ENCODE measurements around the gene TCEAL7.
"Not testable (repeated sequence)": the region's sequence is repeated elsewhere in the genome, so short reads cannot be mapped to it uniquely, and the experiment has no call there.

TCEAL7 gene, protein sequence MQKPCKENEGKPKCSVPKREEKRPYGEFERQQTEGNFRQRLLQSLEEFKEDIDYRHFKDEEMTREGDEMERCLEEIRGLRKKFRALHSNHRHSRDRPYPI

DNA sequence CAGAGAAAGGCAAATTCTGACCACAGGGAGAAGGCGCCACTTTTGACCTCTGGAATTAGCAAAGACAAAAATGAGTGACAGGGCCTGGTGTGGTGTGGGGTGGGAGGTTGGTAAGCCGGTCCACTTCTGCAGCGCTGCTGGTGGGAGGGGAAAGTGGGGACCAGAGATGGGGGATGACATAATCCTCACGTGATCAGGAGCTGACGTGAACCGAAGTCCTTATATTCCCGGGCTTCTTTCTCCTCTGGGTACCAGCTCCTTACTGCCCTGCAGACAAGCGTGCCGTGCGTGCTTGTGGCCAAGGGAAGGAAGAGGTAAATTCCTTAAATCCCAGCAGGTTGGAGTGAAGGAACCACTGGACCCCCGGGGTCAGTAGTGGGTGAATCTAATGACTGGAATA, at the start of gene TCEAL7:
Gene TCEAL7, plus strand, starts transcription at position 249 of the 400 bp plus-strand sequence. CDS start 1,165 bp downstream, outside the sequence.
- in situ Hi-C loops (cut with HindIII; ENCODE audit: low sequenced_read_pairs): no loop called here

DNA sequence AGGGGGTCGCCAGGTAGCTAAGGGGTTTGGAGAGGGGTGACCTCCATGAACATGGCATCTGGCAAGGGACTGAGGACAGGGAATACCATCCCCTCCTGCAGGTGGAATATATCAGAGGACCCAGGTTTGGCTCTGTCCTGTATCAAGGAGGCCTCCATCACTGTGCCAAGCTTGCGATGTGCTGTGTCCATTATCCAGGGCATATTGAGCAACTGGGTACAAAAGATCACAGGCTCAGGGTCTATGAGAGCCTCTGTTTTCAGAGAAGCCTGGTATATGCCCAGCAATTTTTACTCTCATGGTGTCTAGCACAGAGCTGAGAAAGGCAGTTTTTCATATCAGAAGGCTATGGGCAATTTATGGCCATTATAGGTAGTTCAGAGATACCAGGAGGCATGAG, 36.9 kb upstream of the TCEAL7 start:
- in situ Hi-C loops (cut with HindIII; ENCODE audit: low sequenced_read_pairs): no loop called here

DNA sequence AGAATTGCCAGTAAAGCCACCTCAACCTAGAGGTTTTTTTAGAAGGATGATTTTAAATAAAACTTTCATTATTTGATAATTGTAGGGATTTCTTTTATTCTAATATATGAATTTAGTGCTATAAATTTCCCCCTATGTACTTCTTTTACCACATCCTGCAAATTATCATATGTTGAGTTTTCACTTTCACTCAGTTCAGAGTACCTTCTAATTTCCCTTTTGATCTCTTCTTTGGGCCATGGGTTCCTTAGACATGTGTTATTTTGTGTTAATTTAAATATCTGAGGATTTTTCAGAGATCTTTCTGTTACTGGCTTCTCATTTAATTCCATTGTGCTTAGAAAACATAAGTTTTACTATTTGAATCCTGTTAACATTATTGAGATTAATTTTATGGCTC, 25.3 kb upstream of the TCEAL7 start:
- in situ Hi-C loops (cut with HindIII; ENCODE audit: low sequenced_read_pairs): no loop called here

DNA sequence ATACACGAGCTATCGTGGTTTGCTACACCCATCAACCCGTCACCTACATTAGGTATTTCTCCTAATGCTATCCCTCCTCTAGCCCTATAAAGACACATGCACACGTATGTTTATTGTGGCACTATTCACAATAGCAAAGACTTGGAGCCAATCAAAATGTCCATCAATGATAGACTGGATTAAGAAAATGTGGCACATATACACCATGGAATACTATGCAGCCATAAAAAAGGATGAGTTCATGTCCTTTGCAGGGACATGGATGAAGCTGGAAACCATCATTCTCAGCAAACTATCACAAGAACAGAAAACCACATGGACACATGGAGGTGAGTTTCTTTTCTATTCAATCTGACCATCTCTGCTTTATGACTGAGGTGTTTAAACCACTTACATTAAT, 24.4 kb upstream of the TCEAL7 start:
- in situ Hi-C loops (cut with HindIII; ENCODE audit: low sequenced_read_pairs): not testable (repeated sequence)

DNA sequence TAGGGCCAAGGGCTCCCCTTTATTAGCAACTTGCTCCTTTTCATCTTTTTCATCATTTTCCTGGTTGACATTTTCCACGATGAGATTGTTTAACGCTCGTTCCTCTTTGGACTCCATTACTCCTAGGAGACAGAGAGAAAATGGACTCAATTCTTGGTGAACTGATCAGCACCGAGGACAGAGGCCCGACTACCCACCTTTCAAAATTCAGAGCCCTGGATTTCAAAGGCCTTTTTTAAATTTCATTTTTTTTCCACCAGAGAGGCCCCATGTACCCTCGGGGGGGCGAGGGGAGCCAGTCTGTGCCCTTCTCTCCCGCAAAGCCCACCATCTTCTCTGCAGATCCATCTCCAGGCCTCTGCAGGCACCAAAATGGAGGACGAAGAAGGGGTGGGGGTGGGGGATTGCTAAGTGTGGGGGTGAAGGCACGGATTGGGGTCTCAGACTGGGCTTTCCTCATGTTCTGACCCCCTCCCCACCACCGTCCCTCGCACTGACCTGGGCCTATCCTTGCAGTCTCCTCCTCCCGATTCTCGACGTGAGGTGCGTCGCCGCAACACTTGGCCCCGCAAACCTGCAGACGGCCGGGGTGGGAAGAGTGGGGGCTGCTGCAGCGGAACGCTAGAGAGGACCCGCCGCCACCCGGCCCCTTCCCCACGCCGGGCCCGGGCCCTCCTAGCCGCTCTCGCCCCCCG, 20.0 kb upstream of the TCEAL7 start:
- in situ Hi-C loops (cut with HindIII; ENCODE audit: low sequenced_read_pairs): no loop called here

DNA sequence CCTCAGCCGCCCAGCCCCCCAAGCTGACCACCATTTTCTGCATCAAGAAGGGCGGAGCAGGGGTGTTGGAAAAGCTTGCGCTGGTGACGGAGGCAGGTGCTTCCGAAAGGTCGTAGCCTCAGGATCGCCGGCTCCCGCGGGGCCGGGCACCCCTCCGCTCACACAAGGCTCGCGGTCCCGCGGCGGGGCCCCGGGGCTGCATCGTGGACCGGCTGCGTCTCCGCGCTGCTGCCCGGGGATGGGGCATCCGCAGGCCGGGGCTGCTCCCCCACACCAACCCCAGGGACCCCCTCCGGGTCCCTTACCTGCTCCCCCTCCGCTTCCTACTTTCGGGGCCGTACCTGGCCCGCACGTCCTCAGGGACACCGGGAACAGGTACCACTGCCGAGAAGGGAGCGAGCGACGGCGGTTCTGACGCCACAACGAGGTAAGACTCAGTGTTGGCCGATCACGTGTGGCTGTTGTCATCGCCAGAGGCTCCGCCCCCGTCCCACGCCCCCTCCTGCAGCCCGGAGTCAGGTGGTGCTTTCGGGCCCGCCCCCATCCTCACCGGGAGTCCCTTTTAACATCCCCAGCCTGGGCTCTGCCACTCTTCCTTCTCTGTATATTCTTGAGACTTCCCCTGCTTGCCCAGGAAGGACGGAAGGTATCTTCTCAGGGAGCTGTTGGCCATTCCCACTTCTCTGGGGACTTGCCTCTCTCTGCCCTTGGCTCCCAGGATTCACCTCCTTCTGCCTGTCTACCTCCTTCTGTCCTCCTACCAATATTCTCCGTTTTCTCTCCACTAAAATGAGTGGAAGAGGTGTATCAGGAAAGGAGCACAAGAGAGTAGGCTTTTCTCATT, 19.3 kb upstream of the TCEAL7 start, which contains the start of gene BEX2:
Gene BEX2, minus strand, starts transcription at position 436 of the 844 bp plus-strand sequence. CDS start 1,014 bp downstream, outside the sequence.
- in situ Hi-C loops (cut with HindIII; ENCODE audit: low sequenced_read_pairs): no loop called here

DNA sequence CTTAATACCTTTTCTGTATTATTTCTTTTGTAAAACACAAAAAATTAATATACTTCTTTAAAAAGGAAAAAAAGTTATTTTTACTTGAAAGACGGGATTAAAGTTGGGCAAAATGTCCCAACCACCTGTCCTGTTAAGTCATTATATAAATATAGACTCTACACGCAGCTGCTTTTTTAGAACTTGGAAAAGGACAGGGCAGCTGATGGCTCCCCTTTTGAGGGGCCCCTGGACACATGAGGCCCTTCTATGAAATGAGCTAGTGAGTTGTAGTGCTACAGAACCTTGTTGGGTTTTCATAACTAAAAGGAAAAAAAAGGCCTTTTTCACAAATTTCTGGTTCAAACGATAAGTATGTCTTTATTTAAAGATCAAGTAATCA, 18.6 kb upstream of the TCEAL7 start:
- in situ Hi-C loops (cut with HindIII; ENCODE audit: low sequenced_read_pairs): no loop called here

DNA sequence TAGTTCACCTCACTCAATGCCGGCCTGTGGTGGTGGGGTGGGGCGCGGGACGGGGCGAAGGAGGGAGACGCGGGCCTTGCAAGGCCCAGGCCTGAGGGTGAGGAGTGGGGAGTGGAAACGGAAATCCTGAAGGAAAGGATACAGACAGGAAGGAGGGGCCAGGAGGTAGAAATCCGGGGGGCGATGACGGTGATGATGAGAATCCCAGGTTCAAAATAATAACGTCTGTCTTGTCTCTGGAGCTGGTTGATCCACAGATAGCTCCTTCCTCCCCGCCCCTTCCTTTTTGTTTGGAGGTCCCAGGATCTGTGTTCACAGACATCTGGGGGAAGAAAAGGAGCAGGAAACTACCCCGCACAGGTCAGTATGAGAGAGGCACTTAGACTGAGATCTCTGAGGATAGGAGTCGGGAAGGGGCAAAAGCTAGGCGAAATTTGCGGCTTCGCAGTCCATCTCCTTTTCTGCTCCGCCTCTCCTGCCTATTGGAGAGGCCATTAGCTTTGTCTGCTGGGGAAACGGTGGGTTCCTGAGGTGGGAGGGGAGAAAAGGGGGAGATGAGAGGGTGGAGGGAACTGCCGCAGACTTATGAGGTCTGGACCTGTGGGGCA, 746 bp downstream of the TCEAL7 start:
- in situ Hi-C loops (cut with HindIII; ENCODE audit: low sequenced_read_pairs): no loop called here

DNA sequence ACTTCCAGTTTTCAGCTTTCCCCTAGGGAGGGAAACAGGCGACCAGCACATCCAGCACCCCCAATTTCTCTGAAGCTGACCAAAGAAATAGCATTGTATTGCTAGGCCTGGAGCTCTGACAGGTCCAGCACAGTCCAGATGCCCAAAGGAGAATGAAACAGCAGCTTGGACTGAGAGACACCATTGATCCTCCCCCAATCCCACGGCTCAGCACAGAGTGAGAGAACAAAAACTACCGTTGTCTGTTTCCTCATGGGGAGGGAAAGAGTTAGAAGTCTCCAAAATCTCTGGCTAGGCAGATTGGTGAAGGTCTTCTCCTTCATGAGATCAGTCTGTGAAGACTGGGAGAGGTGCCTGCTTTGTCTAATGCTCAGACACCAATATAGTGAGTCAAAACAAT, 8.6 kb downstream of the TCEAL7 start:
- in situ Hi-C loops (cut with HindIII; ENCODE audit: low sequenced_read_pairs): no loop called here

DNA sequence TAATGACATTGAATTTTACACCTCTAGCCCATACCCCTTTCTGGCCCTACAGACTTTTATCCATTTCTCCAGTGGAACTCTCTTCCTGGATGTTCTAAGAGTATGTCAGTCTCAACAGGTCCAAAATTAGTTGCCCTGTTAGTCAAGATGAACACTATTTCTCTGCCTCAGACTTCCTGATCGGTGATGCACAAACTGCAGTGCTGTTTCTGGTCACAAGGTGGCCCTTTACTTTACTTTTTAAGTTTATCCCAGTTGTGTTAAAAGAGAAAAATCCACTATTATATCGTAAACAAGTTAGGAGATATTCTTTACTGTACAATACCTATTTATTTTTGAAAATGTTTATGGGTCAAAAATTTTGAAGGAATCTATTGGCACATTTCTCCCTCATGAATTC, 13.1 kb downstream of the TCEAL7 start:
- in situ Hi-C loops (cut with HindIII; ENCODE audit: low sequenced_read_pairs): no loop called here

DNA sequence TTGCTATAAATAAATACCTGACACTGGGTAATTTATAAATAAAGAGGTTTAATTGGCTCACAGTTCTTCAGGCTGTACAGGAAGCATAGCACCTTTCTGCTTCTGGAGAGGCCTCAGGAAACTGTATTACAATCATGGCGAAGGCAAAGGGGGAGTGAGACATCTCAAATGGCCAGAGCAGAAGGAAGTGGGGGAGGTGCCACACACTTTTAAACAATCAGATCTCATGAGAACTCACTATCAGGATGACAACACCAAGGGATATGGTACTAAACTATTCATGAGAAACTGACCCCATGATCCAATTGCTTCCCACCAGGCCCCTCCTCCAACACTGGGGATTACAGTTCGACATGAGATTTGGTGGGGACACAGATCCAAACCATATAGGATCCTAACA, 14.6 kb downstream of the TCEAL7 start:
- in situ Hi-C loops (cut with HindIII; ENCODE audit: low sequenced_read_pairs): no loop called here

DNA sequence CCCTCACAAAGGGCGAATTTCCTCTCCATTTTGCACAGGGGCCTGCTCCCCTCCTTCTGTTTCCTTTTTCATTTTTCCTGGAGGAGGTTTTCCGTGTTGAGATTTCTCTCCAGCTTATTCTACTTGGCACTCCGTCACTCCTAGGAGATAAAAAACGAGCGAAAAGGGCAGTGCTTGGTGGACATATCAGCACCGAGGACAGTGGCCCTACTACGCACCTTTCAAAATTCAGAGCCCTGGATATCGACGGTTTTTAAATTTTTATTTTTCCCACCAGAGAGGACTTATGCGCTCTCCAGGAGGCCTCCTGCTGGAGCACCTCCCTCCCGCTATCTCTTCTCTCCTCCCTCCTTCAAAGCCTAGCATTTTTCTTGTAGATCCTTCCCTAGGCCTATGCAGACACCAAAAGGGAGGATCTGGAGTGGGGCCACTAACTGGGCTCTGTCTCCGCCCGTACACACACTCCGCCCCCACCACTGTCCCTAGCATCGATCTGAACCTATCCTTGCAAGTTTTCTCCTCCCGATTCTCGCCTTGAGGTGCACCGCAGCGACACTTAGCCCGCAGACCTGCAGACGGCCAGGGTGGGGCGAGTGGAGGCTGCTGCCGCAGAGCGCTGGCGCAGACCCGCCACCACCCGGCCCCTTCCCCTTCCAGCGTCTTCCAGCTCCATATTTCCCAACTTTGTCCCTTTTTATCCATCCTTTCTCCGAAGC, 17.8 kb downstream of the TCEAL7 start:
- in situ Hi-C loops (cut with HindIII; ENCODE audit: low sequenced_read_pairs): no loop called here

DNA sequence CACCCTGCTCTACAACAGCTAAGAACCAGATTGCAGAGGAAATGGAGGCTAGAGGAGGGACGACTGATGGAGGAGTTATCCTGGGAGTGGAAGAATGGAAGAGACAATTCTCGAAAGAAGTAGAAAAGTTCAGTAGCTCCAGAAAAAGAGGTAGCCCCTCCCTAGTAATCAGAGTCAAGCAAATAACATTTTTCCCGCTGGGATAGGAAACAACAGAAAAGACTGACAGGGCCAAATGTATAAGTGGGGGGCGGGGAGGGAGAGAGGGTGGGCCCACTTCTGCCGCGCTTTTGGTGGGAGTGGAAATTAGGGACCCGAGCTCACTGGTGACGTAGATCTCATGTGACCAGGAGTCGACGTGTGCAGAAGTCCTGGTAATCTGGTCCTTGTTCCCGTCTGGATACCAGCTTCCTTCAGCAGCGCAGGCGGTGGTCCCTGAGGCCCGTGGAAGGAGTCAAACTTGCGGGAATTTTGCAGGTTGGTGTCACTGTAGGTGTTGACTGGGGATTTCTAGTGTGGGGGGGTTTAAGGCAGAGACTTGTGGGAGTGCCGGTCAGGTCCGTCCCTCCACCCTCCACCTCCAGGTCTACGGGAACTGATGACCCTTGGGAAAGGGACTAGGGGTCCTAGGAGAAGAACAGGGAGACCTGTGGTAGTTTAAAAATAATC, 26.2 kb downstream of the TCEAL7 start, which contains the start of gene TCEAL9:
Gene TCEAL9, plus strand, starts transcription at position 377 of the 669 bp plus-strand sequence. CDS start 1,179 bp downstream, outside the sequence.
- in situ Hi-C loops (cut with HindIII; ENCODE audit: low sequenced_read_pairs): no loop called here

DNA sequence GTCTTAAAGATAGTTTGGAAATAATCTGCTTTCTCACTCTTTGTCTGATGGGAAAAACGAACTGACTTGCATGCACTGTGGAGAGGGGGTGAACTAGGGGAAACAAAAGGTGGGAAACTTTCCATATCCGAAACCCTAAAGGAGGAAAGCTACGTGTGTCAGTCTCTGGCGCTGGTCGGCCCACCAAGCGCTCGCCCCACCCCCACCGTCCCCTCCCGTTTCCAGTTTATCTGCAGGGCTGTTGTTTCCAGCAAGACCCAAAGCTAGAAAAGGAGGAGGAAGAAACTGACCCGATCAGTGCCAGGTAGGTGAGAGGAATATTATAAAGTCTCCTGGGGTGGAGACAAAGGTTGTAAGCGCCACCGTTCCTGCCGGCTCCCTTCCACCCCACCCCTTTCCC, 26.8 kb downstream of the TCEAL7 start:
- in situ Hi-C loops (cut with HindIII; ENCODE audit: low sequenced_read_pairs): no loop called here

DNA sequence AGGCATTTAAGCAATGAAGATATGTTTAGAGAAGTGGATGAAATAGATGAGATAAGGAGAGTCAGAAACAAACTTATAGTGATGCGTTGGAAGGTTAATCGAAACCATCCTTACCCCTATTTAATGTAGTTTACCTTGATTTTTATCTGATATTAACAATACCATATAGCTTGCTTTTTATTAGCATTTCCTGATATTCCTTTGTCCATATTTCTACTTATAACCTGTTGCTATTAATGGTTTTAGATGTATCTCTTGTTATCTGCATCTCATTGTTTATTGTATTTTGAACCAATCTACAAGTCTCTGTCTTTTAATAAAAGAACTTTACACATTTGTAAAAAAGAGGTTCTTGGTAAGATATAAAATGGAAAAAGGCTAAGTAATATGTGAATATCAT, 27.8 kb downstream of the TCEAL7 start:
- in situ Hi-C loops (cut with HindIII; ENCODE audit: low sequenced_read_pairs): no loop called here

DNA sequence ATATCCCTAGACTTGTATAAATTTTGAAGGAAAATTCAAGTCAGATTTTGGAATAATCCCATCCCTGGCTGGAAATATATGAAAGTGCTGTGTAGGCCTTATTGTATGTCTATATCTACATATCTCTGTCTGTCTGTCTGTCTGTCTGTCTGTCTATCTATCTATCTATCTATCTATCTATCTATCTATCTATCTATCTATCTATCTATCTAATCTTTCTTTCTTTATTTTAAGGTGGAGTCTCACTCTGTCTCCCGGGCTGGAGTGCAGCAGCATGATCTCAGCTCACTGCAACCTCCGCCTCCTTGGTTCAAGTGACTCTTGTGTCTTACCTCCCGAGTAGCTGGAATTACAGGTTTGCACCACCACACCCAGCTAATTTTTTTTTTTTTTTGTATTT, 29.6 kb downstream of the TCEAL7 start:
- in situ Hi-C loops (cut with HindIII; ENCODE audit: low sequenced_read_pairs): not testable (repeated sequence)

DNA sequence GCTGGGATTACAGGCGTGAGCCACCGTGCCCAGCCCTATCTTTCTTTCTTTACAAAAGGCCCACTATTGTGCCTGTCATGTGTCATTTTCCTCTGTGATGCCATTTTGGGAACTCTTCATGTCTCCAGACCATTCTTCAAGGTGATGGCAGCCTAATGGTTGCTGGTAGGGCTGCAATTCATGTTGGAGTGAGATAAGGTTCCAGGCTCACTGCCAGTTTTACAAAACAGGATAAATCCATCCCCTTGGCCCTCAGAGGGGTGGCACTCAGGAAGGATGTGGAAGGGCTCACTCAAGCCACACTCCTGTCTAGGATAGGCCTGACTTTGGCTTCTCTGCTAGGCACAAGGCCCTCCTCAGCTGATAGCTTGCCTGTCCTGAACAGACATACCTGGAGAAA, 30.1 kb downstream of the TCEAL7 start:
- in situ Hi-C loops (cut with HindIII; ENCODE audit: low sequenced_read_pairs): no loop called here

DNA sequence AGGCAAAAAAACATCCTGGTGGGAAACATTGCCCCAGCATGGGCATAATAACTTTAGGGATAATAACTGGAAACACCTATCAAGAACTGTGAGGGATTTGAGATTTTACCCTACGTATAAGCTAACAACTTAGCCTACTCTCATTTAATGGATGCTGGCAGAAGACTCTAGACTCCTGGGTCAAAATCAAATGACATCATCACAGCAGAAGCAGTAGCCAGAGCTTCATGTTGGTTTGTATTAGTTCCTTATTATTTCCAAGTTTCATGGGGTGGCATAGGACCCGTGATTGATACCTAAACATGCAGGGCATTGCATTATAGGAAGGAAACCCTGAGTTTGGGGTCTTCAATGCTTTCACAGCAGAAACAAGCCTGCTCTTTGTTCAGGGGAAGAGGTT, 30.9 kb downstream of the TCEAL7 start:
- in situ Hi-C loops (cut with HindIII; ENCODE audit: low sequenced_read_pairs): no loop called here

DNA sequence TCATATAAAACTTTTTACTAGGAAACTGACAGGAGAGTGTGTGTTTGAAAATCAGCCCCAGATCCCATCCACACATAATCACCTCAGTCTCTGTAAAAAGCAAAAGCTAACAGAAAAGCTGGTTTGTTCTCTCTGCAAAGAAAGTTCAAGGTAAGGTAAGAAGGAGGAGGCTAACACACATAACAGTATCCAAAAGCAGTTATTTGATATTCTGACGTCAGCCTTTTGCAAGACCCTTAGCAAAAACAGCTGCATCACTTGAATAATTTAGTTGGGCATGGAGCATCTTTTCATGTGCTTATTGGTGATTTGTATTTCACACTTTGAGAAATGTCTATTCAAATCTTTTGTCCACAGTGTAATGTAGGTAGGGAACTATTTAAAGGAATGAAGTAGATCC, 31.8 kb downstream of the TCEAL7 start:
- in situ Hi-C loops (cut with HindIII; ENCODE audit: low sequenced_read_pairs): no loop called here

DNA sequence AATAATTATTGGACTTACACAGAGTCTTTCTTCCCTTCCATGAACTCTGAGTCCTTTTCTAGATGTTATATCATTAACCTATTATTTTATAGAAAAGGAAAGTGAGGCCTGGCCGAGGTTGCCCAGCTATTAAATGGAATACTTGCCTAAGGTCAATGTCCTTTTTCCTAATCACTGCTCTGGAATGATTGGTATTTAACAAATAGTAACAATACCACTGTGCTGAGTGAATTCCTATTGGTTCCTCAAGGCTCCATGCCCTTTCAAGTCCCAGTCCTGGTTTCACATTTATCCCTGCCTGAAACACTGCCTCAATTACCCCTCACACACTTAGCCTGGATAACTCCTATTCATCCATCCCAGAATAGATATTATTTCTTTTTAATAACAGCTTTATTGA, 32.4 kb downstream of the TCEAL7 start:
- in situ Hi-C loops (cut with HindIII; ENCODE audit: low sequenced_read_pairs): no loop called here

Data from DLD1 (cell line).